Measurements from ENCODE around the gene LPIN1.

The LPIN1 gene

DNA sequence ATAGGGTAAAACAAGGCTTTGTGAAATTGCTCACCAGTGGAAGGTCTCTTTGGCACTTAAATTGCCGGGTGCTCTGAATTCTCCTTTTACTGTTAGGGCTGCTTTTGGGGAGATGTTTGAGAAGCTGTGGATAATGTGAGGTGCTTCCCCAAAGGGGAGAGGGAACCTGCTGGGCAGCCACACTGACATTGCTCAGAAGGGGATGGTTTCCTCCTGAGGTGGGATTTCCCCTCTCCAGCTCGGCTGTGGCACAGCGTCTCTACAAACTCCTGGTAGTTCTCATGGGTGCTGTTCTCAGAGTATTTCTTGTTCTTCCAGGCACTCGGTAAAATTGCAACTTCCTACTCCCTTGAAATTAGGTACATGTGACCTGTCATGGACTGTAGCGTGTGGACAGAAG is 124.2 kb downstream of the LPIN1 start:
- DNase-seq: no peak

DNA sequence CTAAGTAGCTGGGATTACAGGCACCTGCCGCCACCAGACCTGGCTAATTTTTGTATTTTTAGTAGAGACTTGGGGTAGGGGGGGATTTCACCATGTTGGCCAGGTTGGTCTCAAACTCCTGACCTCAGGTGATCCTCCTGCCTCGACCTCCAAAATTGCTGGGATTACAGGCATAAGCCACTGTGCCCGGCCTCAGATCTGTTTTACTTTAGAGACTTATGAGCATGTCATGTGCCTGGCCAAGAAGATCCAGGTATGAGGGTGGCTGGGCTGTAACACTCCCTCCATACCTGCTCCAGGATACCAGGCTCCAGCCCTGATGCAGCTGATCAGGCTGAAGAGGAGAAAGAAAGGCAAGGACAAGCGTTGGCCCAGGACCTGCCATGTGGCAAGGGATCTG is 125.0 kb downstream of the LPIN1 start:
- DNase-seq: peak; percentile 12

DNA sequence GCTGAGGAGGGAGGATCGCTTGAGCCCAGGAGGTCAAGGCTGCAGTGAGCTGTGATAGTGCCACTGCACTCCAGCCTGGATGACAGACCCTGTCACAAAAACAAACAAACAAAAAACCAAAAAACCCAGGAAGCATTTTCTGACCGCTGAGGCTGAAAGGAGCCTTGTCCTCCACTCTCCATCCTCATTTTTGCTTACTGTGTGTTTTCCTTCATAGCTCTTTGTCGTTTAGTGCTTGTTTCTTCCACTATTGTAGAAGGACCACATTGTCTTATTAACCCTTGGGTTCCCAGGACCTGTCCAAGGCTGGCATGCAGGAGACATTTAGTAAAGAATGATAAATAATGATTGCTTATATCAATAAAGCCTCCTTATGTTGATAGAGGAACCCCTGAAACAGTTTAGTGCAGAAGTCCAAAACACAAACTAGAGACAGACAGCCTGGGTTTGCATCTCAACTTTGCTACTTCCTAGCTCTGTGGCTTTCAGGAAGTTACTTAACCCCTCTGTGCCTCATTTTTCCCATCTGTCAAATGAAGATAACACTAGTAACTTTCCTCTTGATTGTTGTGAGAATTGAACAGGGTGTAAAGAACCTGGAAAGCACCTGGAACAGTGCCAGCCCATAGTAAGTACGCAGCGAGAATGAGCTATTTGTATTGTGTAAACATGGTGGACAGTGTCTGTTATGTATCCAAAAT is 126.0 kb downstream of the LPIN1 start:
- DNase-seq: no peak

DNA sequence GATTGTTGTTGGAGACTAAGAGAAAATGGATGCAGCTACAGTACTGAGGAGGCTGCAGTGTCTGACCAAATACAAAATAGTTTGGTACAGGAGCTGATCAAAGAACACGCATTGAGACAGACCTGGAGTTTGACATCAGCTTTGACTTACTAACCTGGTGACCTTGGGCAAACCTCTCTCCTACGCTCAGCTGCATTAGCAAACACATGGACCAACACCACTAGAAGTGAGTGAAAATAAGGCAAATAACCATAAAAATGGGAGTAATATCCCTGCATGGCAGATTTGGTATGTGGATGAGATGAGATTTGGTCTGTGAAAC is 126.5 kb downstream of the LPIN1 start:
- peak; percentile 3 for DNase-seq

DNA sequence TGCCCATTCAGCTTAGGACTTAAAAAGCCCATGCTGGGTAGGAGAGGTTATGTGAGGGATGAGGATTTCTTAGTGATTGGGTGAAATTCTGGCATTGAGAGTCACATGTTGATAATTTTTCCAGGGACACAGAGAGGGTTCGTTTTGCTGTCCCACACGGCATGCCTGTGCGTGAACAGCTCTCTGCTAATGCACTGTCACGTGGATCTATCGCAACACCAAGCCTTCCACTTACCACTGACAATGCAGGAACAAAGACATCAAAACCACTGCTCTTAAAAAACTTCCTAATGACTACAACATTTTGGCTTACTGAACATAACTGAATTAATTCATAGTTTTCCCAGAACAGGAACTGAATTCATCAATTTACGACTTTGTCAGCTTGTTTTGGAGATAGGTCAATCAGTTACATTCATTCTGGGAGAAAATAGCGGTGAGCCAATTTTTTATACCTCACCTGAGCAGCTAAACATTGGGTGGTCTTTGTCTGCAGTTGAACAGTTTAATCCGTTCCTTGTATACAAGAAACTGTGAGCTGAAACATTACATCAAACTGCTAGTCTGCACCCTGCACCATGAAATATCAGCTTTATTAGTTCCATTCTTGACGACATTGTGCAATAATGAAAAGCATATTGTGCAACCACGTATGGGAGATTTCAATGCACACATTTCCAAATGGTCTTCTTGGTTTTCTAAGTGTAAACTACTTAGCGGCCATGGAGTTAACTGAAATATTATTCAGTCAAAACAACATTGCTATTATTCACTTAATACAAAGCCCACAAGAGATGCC is 127.1 kb downstream of the LPIN1 start:
- DNase-seq: peak; percentile 11

DNA sequence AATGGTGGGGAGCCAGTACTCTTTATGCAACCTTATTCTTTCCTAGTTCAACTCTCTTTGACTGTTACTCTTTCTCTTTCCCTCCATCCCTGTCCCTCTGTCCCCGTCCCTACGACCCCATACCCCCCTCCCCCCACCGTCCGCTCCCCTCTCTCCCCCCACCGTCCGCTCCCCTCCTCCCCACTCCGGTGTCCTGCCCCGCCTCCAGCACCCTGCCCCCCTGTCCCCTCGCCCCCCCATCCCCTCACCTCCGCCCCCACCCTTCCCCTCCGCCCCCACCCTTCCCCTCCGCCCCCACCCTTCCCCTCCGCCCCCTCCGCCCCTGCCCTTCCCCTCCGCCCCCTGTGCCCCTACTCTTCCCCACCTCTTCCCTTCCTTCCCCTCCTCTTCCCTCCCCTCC is 128.4 kb downstream of the LPIN1 start:
- DNase-seq: no peak

DNA sequence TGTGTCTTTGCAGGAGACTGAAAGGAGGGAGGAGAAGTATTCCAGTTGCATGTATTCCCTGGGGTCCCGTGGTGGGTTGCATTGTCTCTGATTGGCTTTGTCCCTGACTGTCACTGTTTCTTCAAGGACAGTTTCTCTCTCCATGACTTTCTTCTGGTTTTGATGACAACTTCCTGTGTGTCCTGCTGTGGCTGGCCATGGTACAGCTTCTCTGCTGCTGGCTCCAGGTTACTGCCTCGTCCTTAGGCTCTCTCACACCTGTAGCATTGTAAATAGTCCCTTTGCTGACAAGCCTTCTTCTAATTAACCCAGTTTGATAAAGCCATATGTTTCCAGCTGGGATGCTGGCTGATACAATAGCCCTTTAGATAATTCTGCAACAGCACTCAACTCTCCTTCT is 129.0 kb downstream of the LPIN1 start:
- DNase-seq: no peak

DNA sequence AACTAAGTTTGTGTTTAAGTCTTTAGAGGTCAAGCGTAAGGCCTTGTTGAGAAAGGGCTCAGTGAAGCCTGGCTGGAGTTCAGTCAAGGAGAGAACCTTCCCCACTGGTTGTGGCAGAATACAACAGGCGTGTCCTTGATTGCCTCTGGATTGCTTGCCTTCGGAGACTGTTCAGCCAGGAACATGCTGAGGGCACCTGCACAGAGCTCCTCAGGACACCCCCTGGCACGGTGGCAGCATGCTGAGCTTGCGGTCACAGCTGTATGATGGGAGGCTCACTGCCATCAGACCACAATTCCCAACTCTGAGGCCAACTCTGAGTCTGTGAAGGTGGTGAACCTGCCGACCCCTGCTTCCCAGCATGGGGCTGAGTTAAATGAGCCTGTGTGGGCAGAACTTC is 130.0 kb downstream of the LPIN1 start:
- peak; percentile 1 for DNase-seq

DNA sequence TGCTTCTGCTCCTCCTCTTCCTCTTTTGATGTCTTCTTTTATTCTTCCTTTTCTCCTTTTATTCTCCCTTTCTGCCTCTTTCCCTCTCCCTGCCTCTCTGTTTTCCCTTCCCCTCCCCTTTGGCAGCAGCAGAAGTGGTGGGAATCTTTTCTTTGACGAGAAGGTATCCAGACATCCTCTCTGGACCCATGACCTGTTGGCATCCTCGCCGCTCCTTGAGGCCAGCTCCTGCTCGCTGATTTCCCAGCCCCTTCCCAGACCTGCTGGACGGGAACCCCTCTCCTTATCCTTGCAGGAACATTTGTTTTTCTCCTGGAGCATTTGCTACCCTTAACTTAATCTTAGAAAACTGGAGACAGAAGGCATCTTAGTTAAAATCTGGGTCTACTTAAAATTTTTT is 130.5 kb downstream of the LPIN1 start:
- peak; percentile 9 for DNase-seq

All from right hindlimb (tissue), 1 donor.